IPS DF 4.7 (cell line): ENCODE results near the gene DLG2.
"Not testable (repeated sequence)": the region's sequence is repeated elsewhere in the genome, so short reads cannot be mapped to it uniquely, and the experiment has no call there.

Experiments
- DNase-seq: peaks from one replicate; pipeline ENCODE4 v3.0.0-alpha.2; 2013; ENCODE audit warnings: low spot score; ENCODE audit errors: extremely low read depth

Gene DLG2

DNA sequence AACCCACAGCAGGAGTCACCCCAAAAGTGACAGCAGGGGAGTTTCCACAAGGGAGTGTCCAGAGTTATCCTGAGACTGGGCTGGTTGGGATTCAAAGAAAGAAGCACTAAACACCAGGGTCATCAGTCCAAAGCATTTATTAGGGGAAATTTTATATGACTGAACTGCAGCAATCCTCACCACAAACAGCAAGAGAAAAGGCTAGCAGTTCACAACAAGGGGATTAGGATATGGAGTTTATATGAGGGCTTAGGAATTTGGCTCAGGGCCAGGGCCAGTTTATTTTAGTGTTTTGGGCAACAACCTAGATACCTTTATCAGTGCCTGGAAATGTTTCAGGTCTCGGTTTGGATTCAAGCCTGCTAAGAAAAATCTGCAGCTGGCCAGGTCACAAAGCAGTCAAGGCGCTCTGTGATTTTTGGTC is 16.1 kb upstream of the DLG2 start:
- DNase-seq, result no peak

DNA sequence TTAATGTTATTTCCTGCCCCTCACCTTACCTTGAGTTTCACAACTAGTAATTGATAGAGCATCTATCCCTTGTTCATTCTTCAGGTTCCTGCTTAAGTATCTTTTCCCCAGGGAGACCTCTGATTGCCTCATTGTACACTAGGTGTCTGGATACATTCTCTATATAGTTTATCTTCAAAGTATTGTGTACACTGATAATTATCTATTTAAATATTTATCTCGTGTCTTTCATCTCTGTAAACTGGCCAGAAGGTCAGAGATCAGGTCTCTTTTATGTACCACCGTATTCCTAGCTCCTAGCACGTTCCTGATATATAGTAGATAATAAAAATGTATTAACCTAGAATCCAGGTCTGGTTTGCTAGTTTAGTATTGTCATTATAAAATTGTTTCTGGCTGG is 7.6 kb upstream of the DLG2 start:
- DNase-seq, result no peak

DNA sequence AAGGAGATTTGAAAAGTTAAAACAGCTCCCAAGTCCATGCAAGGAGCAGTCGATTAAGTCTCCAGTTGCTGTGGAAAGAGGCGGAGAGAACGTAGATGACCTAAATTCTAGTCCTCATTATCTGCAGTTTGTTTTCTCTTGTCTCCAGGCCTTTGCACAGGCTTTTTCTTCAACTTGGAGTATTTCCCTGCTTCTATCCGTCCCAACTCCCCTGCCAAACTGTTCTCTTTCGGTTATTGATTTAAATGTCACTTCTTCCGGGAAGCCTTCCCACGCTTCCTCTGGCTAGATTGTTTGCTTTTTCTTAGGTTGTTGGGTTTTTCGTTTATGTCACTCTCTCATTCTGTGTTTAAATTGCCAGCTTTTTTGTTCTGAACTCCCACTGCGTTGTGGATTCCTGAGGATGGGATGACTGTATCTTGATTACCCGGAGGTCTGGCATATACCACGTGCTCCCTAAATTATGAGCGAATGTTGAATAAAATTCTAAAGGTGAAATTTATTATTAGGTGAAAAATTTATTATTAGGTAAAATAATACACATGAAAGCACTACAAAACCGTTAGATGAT is 1.7 kb upstream of the DLG2 start:
- DNase-seq, result no peak

DNA sequence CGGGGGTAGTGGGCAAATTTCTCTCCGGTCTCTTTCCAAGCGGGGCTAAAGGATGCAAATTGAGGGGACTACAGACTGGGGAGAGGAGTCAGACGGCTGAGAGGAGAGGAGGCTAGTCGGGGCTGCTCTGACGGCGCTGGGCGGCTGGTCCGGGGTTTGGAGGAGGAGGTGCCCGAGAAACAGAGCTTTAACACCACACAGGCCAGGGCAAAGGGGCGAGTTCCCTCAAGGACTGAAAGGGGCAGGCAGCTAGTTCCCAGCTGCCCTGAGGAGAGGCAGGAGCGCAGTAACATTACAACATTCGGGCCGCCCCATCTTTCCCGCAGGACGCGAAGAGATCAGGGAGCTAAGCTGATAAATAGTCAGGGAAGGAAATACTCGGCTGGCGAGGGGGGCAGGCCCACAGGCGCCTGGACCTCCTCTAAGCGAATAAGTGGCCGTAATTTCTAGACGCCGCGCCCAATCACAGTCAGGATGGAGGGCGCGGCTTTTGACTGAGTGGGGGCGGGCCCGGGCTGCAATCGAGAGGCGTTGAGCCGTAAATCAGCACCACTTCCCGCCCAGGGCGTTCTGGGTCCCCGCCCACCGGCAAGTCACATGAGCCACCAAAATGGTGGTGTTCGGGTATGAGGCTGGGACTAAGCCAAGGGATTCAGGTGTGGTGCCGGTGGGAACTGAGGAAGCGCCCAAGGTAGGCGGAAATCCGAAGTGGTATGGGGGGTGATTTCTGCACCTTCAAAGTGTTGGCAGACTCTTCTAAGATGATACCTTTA is 1.0 kb upstream of the DLG2 start, which contains the start of gene TMEM126B:
TMEM126B (plus strand) TSS at position 596 of the 773 bp plus-strand sequence; CDS start at position 611, 15 bp downstream.
- DNase-seq, result no peak

DNA sequence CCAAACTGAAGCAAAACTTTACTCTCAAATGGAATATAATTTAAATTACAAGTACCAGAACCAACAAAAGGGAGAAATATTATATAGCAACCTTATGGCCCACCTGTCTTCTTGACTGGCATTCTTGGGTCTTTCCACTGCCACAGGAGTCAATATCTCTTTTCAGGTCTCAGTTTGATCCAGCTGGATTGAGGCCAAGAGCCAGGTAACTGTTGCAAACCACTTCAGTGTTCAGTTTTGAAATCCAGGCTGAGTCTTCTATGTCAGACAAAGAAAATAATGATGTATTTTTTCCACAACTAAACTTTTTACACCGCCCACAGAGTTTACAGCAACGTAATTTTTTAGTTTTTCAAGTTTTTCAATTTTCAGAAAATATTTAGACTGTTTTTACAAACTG is 648 bp downstream of the DLG2 start:
- no peak for DNase-seq

DNA sequence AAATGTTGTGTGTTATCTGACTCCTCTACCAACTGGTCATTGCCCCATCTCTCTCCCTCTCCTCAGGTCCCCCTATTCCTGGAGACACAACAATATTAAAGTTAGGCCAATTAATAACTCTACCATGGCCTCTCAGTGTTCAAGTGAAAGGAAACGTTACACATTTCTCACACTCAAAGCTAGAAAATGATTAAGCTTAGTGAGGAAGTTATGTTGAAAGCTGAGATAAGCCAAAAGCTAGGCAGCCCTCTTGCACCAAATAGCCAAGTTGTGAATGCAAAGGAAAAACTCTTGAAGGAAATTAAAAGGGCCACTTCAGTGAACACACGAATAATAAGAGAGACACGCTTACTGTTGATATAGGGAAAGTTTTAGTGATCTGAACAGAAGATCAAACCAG is 6.9 kb downstream of the DLG2 start:
- no peak for DNase-seq

DNA sequence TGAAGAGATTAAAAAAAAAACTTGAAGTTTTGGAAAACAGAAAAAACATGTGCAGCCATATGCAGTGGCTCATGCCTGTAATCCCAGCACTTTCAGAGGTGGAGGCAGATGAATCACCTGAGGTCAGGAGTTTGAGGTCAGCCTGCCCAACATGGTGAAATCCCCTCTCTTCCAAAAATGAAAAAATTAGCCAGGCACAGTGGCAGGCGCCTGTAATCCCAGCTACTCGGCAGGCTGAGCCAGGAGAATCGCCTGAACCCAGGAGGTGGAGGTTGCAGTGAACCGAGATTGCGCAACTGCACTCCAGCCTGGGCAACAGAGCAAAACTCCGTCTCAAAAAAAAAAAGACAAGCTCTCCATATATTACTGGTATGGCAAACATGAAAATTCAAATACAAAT is 7.6 kb downstream of the DLG2 start:
- DNase-seq, result no peak

DNA sequence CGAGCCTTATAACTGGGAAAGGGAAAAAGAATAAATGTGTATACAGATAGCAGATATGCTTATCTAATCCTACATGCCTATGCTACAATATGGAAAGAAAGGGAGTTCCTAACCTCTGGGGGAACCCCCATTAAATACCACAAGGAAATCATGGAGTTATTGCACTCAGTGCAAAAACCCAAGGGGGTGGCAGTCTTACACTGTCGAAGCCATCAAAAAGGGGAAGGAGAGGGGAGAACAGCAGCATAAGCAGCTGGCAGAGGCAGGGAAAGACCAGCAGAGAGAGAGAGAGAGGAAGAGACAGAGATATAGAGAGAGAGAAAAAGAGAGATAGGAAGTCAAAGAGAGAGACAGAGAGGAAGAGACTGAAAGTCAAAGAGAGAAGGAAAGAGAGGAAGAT is 15.5 kb downstream of the DLG2 start:
- DNase-seq, result not testable (repeated sequence)

DNA sequence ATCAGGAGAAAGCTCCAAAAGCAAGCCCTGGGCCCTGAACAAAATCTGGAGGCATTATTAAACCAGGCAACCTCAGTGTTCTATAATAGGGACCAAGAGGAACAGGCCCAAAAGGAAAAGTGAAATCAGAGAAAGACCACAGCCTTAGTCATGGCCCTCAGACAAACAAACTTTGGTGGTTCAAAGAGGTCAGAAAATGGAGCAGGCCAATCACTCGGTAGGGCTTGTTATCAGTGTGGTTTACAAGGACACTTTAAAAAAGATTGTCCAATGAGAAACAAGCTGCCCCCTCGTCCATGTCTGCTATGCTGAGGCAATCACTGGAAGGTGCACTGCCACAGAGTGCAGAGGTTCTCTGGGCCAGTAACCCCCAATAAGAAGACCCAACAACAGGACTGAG is 17.9 kb downstream of the DLG2 start:
- DNase-seq, result not testable (repeated sequence)

DNA sequence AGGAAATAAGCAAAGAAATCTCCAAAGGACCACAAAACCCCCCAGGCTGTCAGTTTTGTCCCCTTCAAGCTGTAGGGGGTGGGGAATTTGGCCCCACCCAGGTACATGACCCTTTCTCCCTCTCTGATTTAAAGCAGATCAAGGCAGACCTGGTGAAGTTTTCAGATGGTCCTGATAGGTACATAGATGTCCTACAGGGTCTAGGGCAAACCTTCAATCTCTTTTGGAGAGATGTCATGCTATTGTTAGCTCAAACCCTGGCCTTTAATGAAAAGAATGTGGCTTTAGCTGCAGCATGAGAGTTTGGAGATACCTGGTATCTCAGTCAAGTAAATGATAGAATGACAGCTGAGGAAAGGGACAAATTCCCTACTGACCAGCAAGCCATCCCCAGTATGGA is 18.5 kb downstream of the DLG2 start:
- not testable (repeated sequence) for DNase-seq

DNA sequence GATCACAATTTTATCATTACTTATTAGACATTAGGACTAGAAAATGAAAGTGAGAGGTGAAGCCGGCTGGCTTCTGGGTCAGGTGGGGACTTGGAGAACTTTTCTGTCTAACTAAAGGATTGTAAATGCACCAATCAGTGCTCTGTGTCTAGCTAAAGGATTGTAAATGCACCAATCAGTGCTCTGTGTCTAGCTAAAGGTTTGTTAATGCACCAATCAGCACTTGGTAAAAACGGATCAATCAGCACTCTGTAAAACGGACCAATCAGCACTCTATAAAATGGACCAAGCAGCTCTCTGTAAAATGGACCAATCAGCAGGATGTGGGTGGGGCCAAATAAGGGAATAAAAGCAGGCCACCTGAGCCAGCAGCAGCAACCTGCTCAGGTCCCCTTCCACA is 20.9 kb downstream of the DLG2 start:
- not testable (repeated sequence) for DNase-seq

DNA sequence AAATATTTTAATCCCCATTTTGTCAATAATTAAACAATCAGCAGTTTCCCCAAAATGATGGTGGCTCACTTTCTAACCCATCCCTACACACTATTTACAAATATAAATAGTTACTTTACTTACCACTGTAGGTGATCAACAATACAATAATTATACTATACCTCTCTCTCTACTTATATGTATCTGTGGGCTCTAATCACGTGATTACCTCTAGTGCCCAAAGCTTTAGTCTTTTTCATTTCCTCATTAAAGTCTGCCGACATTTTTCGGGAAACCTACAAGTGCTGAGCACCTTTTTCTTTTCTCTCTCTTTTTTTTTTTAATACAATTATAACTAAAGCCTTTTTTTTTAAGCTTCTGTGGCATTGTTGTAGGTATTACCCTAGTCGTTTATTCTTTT is 23.9 kb downstream of the DLG2 start:
- DNase-seq, result no peak

DNA sequence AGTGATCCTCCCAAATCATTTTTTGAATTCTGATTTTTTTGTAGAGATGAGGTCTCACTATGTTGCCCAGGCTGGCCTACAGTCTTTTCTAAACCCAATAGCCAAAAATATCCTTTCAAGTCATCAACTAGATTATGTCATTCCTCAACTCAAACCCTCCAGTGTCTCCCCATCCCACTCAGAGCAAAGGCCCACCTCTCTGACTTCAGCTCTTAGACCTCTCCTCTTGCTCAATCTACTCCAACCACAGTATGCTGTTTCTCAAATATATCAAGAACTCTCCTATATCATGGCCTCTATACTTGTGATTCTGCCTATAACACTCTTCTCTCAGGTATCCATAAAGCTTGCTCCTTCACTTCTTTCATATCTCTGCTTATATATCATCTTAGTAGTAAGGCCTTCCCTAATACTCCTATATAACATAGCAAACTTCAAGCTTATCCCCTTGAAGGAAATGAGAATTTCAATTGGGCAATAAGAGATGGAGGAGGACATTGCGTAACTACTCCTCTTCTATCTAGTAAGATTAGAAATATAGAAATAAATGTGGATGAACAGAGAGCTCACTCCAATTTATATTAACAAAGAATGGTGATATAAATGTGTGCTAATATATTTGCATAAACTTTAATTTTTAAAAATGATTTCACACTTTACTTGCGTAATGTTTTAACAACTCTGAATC is 24.5 kb downstream of the DLG2 start:
- DNase-seq, result no peak

DNA sequence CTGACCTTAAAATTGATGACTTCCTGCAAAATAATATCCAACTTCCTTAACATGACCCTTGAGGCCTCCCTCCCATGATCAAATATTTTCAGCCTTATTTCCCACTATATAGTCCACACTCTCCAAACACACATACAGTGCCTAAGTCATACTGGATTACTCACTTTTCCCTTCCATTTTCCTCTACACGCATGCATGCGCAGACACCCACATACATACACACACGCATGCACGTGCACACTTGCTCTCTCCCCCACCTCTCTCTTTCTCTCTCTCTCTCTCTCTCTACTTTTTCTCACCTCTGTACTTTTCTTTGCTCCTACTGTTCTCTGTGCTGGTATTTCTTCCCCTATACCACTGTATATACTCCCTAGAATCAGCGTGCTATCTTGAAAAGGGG is 28.1 kb downstream of the DLG2 start:
- no peak for DNase-seq

DNA sequence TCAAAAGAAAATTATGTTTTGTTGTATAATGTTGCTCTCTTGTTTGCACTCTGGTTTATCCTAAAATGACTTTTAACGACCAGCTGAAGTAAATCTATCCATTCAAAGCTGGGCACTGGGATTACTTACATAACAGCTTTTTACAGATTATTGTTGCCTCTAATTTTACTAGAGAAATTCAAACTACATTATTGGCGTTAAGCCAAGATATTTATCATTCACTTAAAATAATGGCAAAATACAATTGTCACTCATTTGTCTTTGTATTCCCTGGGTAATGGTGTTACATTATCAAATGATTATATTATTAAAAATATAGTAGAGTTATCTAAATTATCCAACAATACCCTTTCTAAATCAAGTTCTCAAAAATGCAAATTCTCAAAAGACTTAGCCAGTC is 30.3 kb downstream of the DLG2 start:
- no peak for DNase-seq

DNA sequence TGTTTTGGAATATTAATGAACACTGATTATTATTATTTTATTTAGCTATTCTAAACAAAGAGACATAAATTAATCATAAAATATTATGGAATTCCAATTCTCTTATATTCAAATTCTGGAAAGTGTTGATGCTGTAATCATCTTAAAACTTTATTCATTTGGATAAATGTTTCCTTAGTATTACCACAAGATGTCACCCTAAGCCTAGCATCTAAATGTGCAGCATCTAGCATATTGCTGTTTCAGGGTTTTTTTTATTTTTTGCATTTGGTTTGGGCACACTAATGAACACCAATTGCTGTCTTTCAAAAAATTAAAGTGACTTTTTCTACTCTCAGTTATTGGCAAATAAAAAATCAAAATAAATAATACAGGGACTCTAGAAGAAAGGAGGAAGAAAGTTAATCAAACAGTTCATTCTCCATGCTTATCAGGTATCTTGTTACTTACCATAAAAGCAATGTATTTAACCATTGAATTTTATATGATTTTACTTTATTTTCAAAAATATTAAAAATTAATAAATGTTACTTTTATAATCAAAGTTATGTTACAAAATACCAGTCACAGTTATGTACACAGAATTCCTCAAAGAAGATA is 31.8 kb downstream of the DLG2 start:
- DNase-seq, result peak; percentile 22

DNA sequence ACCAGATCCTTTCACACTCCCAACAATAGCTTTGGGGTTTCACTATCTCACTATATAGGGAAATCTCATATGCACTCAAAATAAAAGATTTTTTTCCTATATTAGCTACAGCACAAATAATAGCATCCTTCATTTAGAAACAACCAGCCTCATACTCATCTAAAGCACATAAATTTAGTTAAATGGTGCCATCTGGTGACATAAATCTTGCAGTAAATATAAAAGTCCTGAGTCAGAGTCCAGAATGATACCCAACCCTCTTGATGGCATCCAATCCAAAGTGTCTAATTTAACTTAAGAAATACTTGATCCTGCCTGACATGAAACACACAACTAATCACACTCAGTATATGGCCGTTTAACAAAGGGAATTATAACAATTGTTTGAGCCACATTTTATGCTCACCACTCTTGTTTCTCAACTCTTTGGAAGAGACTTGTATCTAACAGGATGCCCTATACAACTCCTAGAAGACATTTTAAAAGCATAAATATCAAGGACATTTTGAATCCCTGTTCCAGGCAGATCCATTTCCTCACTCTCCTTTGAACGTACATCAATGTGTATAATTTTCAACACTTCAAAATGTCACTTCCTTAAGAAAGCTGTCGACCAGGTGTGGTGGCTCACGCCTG is 36.2 kb downstream of the DLG2 start:
- peak; percentile 22 for DNase-seq

DNA sequence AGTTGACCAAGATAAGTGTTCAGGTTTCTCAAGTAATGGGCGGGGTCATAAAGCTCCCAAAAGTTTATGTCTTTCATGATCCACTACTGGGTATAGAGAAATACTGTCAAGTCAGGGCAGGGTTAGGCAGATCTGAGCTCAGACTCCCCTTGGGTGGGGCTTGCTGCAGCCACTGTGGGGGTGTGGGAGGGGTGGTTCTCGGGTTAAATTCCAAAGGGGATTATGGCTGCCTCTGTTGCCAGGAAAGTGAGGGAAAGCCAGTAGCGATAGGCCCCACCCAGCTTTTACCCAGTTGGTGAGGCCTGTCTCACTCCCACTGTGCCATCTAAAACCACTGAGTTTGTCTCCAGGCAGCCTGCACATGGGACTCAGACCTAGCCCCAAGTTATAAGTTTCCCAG is 37.8 kb downstream of the DLG2 start:
- no peak for DNase-seq

DNA sequence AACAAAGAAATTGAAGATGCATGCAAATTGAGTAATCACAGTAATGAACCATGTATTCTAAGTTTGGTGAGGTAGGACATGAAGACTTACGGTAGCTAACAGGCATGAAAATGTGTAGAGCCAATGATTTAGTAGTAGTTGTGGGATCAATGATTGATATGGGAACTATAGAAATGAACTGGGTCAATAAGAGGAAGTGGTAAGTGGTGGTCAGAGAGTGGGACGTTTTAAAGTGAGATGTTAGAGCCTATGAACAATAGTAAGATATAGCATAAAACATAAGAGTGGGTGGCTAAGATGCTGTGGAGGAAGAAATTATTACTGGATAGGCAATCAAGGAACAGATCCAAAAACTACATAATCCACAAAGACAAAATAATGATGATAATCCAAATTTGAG is 45.0 kb downstream of the DLG2 start:
- DNase-seq, result no peak

DNA sequence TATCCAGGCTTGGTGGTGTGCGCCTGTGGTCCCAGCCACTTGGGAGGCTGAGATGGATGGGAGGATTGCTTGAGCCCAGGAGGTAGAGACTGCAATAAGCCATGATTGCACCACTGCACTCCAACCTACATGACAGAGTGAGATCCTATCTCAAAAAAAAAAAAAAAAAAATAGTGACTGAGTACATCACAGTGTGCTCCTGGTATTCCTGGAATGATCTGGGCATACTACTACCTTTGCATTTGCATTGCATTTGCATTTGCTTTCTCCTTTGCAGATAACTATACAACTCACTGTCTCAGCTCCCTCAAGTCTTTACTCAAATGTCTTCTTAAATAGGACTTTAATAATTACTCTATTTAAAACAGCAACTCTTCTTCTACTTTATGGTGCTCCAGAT is 51.8 kb downstream of the DLG2 start:
- DNase-seq, result no peak

DNA sequence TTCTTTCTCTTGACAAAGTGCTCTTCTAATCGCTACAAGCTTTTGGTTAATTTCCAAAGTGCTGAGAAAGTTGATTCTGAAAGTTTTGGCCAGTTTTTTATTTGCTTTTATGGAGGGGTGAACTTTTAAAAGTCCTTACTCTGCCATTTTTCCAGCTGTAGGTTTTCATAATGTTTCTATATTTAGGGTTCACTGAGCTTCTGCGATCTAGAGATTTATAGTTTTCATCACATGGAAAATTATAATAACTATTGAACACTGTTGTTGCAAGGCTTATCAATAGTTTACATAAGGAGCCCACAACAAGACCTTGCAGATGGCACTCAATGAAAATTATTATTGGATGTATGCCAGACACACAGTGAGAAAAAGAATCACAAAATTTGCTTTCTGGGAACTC is 55.1 kb downstream of the DLG2 start:
- DNase-seq, result no peak

DNA sequence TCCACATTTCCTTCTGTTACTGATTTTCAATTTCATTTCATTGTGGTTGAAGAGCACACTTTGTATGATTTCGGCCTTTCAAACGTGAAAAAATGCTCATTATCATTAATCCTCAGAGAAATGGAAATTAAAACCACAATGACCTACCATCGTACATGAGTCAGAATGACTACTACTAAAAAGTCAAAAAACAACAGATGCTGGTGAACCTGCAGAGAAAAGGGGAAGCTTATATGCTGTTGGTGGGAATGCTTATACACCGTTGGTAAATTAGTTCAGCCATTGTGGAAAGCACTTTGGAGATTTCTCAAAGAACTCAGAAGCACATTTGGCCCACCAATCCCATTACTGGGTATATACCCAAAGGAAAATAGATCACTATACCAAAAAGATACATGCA is 57.6 kb downstream of the DLG2 start:
- DNase-seq, result no peak
